ENCODE measurements around the gene UAP1L1.
A peak's percentile ranks its signal among the peaks of the same experiment; 100 is the strongest.

UAP1L1 gene

DNA sequence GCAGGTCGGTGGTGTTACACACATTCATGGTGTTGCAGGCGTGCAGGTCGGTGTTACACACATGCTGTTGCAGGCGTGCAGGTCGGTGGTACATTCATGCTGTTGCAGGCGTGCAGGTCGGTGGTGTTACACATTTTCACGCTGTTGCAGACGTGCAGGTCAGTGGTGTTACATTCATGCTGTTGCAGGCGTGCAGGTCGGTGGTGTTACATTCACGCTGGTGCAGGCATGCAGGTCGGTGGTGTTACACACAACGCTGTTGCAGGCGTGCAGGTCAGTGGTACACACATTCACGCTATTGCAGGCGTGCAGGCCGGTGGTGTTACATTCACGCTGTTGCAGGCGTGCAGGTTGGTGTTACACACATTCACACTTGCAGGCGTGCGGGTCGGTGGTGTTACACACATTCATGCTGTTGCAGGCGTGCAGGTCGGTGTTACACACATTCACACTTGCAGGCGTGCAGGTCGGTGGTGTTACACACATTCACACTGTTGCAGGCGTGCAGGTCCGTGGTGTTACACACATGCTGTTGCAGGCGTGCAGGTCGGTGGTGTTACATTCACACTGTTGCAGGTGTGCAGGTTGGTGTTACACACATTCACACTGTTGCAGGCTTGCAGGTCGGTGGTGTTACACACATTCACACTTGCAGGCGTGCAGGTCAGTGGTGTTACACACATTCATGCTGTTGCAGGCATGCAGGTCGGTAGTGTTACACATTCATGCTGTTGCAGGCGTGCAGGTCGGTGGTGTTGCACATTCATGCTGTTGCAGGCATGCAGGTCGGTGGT lies 26.1 kb downstream of the UAP1L1 start:
- no peak for DNase-seq

DNA sequence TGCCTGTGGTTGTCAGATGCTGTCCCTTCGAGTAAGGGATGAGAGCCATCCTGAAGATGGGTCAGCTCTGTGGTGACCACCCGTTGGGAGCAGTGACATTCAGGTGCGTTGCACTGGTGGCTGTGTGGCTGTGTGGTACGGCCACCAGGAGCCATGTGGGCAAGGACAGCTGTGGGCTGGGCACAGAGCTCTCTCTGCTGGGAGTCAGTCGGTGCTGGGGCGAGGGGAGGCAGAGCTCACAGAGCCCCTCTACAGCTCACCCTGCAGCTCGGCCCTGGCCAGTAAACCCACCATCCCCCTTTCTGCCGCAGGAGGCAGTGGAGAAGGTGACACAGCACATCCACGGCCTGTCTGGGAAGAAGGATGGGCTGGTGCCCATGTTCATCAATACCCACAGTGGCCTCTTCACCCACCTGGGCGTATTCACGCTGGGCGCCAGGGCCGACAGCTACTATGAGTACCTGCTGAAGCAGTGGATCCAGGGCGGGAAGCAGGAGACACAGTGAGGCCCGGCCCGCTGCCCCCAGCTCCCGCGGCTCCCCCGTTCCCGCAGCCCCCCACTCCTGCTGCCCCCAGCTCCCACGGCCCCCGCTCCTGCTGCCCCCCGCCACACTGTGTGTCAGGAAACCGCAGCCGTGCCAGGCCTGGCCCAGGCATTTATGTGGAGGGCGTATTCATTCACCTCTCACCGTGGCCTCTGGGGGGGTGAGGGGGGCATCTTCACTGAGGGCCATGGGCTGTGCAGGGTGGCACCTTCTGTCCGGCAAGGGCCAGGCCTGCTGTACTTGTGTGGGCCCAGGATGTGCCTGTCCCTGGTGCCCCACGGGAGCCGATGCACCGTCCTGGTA lies 28.7 kb downstream of the UAP1L1 start:
- DNase-seq = no peak

GRCh38 chr9:137106662-137107250 lies 29.4 kb downstream of the UAP1L1 start:
- DNase-seq = no peak

DNA sequence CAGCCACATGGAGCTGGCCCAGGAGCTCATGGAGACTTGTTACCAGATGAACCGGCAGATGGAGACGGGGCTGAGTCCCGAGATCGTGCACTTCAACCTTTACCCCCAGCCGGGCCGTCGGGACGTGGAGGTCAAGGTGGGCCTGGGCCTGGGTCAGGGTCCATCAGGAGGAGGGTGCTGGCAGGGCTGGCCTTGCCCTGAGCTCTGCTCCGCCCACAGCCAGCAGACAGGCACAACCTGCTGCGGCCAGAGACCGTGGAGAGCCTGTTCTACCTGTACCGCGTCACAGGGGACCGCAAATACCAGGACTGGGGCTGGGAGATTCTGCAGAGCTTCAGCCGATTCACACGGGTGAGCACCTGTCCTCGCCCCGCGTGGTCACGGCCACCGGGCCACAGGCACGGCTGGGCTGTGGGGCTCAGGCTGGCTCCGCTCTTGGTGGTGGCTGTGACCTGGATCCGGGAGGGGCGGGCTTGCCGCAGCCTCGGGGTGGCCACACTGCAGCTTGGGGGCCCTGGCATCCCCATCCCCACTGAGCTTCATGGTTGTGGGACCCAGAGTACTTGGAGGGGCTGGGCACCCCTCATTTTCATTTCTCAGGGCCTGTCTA lies 30.1 kb downstream of the UAP1L1 start:
- no peak for DNase-seq

GRCh38 chr9:137107982-137108381 lies 30.7 kb downstream of the UAP1L1 start:
- DNase-seq = no peak

DNA sequence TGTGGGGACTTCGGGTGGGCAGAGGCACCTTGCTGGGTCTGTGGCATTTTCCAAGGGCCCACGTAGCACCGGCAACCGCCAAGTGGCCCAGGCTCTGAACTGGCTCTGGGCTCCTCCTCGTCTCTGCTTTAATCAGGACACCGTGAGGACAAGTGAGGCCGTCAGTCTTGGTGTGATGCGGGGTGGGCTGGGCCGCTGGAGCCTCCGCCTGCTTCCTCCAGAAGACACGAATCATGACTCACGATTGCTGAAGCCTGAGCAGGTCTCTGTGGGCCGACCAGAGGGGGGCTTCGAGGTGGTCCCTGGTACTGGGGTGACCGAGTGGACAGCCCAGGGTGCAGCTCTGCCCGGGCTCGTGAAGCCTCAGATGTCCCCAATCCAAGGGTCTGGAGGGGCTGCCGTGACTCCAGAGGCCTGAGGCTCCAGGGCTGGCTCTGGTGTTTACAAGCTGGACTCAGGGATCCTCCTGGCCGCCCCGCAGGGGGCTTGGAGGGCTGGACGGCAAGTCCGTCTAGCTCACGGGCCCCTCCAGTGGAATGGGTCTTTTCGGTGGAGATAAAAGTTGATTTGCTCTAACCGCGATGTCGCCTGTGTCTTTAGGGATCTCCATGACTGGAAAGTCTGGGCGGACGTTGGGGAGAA lies 31.4 kb downstream of the UAP1L1 start:
- DNase-seq = no peak

- no peak for DNase-seq
Measured at GRCh38 chr9:137109250-137110146, 32.2 kb downstream of the UAP1L1 start.

GRCh38 chr9:137110147-137110910 lies 33.0 kb downstream of the UAP1L1 start:
- DNase-seq = no peak

DNA sequence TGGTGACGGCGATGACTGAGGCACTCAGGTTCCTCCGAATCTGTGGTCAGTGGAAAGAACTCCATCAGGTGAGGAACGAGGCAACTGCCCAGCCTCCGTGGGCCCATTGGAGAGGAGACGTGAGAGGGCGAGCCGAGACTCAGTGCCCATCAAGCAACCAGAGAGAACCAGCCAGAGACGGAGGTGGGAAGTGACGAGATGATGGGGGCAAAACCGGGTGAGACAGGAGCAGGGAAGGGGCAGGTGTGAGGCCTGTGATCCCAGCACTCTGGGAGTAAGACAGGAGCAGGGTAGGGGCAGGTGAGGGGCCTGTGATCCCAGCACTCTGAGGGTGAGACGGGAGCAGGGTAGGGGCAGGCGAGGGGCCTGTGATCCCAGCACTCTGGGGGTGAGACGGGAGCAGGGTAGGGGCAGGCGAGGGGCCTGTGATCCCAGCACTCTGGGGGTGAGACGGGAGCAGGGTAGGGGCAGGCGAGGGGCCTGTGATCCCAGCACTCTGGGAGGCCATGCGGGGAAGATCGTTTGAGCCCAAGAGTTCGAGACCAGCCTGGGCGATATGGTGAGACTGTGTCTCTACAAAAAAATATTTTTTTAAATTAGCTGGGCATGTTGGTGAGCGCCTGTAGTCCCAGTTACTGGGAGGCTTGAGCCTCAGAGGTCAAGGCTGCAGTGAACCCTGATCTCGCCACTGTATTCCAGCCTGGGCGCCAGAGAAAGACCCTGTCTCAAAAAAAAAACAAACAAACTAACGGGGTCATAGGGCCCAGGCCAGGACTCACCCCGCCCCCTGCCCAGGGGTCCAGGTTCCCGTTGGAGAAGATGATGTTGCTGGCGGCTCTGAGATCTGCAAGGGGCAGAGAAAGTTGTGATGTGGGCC lies 33.8 kb downstream of the UAP1L1 start:
- no peak for DNase-seq

GRCh38 chr9:137111788-137112563 lies 34.7 kb downstream of the UAP1L1 start:
- DNase-seq = no peak

GRCh38 chr9:137112564-137113384 lies 35.5 kb downstream of the UAP1L1 start:
- DNase-seq = no peak

DNA sequence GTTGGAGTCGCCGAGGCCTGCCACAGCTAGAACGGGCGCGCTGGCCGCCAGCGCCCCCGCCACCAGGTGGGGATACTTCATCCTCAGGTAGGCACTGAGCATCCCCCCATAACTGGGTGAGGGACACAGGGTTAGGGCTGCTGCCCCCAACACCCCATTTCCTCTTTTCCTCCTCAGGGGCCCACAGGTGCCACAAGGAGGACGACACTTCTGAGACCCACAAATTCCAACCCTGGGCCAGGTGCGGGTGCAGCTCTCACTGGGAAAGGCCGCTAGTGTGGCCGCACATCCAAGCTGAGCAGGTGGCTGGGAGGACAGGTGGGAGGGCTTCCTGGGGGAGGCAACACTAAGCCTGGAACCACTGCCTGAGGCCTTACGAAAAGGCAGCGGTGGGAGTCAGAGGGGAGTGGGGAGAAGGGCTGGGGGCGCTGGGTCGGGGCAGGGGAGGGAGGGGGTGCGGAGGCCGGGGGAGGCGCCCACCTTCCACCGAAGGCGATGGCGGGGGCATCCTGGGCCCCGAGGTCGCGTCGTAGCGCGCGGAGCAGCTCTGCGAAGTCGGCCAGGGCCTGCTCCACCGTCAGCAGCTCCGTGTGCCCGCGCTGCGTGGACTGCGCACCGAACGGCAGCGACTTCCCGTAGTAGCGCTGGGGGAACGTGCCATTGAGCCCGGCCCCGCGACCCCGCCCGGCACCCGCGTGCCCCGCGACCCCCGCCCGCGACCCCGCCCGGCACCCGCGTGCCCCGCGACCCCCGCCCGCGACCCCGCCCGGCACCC lies 36.3 kb downstream of the UAP1L1 start:
- no peak for DNase-seq

DNA sequence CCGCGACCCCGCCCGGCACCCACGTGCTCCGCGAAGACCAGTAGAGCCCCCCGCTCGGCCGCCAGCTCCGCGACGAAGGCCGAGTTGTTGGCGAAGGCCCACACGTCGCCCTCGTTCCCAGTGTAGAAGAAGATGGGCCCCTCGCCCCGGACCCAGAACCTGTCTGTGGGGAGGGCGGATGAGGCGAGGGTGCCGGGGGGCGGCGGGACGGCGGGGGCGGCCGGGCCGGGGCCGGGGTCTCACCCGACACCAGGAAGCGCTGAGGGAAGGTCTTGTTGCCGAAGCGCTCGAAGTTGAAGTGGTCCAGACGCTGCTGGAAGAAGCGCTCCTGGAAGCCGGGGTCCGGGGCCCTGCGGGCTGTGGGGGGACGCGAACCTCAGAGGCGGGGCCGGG lies 36.9 kb downstream of the UAP1L1 start:
- no peak for DNase-seq

GRCh38 chr9:137114613-137115393 lies 37.5 kb downstream of the UAP1L1 start, which contains the start of gene DPP7:
DPP7 (minus strand) TSS chr9:137114733; CDS start chr9:137114713, 20 bp downstream.
- peak; percentile 69 for DNase-seq

GRCh38 chr9:137115394-137116026 lies 38.2 kb downstream of the UAP1L1 start:
- no peak for DNase-seq

GRCh38 chr9:137116027-137116507 lies 38.8 kb downstream of the UAP1L1 start:
- DNase-seq = no peak

All from activated gamma-delta T cell (primary cell).